Fibroblast of mammary gland (primary cell): ENCODE results near the gene MIEF1.

Source experiments
- DNase-seq: peaks from one replicate; pipeline ENCODE4 v3.0.0-alpha.2; 2010; ENCODE audit warnings: low read depth
- H3K4me3 ChIP-seq: 2 replicates; pipeline ENCODE4 v1.5.1; 2011; ENCODE audit warnings: low read depth, mild to moderate bottlenecking, low read length, moderate library complexity; ENCODE audit not compliant: control insufficient read depth
- CTCF ChIP-seq: conservative IDR thresholded peaks from 2 replicates; pipeline ENCODE4 v1.5.1; 2011; ENCODE audit warnings: low read depth, low read length, inconsistent platforms; ENCODE audit not compliant: control insufficient read depth, insufficient read depth

Gene MIEF1

GRCh38 chr22:39545386-39546365 lies 43.6 kb downstream of the MIEF1 start:
- H3K4me3 ChIP-seq = no peak overlapping the region
- peak; percentile 31 for DNase-seq
- no peak for TF ChIP-seq CTCF

GRCh38 chr22:39546889-39547586 lies 44.9 kb downstream of the MIEF1 start:
- H3K4me3 ChIP-seq = no peak overlapping the region
- TF ChIP-seq CTCF = no peak
- peak; percentile 39 for DNase-seq

GRCh38 chr22:39547587-39547947 lies 45.5 kb downstream of the MIEF1 start:
- no peak for DNase-seq
- no peak overlapping the region for H3K4me3 ChIP-seq
- no peak for TF ChIP-seq CTCF

- TF ChIP-seq CTCF = no peak
- DNase-seq = no peak
- H3K4me3 ChIP-seq = no peak overlapping the region
Observed at GRCh38 chr22:39553429-39553828, 51.3 kb downstream of the MIEF1 start.

- H3K4me3 ChIP-seq = no peak overlapping the region
- TF ChIP-seq CTCF = no peak
- DNase-seq = no peak
Observed at GRCh38 chr22:39554151-39554550, 52.1 kb downstream of the MIEF1 start.

- no peak overlapping the region for H3K4me3 ChIP-seq
- peak; percentile 6 for DNase-seq
- TF ChIP-seq CTCF = no peak
Observed at GRCh38 chr22:39556970-39557841, 55.1 kb downstream of the MIEF1 start.
